Measurements from ENCODE around the gene SDHAF4.
"Not testable (repeated sequence)": the region's sequence is repeated elsewhere in the genome, so short reads cannot be mapped to it uniquely, and the experiment has no call there.

Gene SDHAF4

GRCh38 chr6:70566751-70567382 lies at the start of gene SDHAF4:
Gene SDHAF4 (plus strand): TSS chr6:70566930. CDS start chr6:70566941, 11 bp downstream.
- peak; percentile 38 for DNase-seq

- no peak for DNase-seq
Measured at GRCh38 chr6:70518723-70519122, 48.0 kb upstream of the SDHAF4 start.

DNA sequence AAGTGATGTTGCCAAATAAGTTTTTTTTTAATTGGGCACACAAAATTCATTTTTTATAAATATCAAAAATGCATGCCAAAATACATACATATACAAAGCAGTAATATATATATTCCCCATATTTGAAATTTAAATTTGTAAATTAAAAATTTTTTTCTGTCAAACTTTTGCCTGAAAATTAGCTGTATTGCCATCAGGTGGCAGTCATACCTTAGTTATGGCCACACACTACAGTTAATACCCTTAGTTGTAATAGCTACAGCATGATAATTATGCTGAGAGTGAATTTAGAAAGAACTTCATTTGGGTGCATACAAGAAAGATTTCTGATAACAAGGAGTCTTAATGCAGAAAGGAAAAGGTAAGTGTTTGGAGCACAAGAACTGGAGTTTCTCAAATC lies 46.2 kb upstream of the SDHAF4 start:
- no peak for DNase-seq

- no peak for DNase-seq
Measured at GRCh38 chr6:70524721-70525286, 41.9 kb upstream of the SDHAF4 start.

- DNase-seq: no peak
Measured at GRCh38 chr6:70527071-70527737, 39.5 kb upstream of the SDHAF4 start.

DNA sequence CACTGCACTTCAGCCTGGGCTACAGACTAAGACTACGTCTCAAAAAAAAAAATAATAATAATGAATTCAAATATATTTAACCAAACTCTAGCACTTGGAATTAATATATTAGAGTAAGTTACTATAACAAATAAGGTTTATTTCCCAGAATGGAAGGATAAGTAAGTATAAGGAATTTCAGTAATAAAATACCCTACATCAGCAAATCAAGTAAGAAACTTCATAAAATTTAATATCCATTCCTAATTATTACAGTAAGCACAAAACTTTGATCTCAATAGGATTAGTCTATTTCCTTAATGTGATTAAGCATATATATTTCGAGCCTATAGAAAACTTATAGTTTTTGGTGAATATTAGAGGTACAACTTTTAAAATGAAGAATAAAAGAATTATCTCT lies 36.7 kb upstream of the SDHAF4 start:
- DNase-seq: no peak

- no peak for DNase-seq
Measured at GRCh38 chr6:70531133-70531532, 35.6 kb upstream of the SDHAF4 start.

DNA sequence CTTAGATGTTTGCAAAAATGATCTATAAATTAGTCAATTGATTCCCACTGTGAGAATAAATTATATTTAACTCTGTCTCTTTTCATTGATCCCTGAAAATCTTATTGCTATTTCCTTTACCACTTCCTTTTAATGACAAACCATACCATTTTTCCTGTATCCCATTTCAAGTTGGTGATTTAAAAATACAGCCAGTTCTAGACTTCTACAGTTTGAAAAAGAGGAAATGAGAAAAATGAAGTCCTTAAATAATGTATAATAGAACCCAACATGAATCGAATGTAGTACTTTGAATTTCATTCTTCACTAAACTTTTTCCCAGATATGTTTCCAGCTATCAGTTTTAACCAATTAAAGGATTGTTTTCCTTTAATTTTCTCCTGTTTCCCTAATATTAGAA lies 29.5 kb upstream of the SDHAF4 start:
- DNase-seq: no peak

DNA sequence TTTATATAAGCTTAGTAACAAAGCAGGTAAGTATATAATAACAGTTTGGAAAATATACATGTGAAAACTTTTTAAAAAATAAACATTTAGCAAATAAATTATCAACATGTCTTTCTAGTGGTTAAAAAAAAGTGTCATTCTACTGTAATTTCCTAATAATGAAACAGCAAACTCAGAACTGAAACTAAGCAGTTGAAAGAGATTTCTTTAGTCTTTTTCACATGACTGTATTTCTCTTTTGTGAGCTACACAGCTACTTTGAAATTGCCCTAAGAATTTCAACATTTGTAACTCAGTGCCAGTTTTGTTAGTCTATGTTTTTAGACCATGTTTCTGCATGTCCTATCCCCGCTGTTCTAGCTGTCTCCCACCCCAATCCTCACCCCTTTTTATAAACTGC lies 28.4 kb upstream of the SDHAF4 start:
- DNase-seq: no peak

DNA sequence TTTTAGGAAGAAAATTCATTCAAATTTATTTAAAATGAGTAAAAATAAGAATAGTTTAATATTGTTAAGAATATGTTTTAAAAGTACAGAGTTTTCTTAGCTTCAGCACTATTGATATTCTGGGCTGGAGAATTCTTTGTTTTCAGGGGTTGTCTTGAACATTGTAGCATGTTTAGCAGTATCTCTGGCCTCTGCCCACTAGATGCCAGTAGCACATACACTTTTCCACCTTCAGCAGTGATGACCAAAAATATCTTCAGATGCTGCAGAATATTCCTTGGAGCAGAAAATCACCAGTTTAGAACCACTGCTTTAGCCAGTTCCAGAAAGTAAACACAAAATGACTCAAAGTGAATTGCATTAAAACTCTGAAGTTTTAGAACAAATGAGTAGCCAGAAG lies 19.4 kb upstream of the SDHAF4 start:
- no peak for DNase-seq

- DNase-seq: no peak
Measured at GRCh38 chr6:70547905-70548304, 18.8 kb upstream of the SDHAF4 start.

DNA sequence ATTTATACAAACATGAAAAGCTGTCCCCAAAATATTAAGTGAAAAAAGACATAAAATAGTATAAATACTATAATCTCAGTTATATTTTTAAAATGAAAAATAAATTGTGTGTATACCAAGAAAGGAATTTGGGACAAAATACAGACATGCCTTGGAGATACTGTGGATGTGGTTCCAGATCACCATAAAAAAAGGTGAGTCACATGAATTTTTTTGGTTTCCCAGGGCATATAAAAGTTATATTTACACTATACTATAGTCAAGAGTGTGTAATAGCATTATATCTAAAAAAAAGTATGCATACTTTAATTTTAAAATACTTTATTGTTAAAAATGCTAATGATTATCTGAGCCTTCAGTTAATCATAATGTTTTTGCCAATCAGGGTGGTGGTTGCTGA lies 17.4 kb upstream of the SDHAF4 start:
- DNase-seq: no peak

- DNase-seq: no peak
Measured at GRCh38 chr6:70551566-70551965, 15.2 kb upstream of the SDHAF4 start.

DNA sequence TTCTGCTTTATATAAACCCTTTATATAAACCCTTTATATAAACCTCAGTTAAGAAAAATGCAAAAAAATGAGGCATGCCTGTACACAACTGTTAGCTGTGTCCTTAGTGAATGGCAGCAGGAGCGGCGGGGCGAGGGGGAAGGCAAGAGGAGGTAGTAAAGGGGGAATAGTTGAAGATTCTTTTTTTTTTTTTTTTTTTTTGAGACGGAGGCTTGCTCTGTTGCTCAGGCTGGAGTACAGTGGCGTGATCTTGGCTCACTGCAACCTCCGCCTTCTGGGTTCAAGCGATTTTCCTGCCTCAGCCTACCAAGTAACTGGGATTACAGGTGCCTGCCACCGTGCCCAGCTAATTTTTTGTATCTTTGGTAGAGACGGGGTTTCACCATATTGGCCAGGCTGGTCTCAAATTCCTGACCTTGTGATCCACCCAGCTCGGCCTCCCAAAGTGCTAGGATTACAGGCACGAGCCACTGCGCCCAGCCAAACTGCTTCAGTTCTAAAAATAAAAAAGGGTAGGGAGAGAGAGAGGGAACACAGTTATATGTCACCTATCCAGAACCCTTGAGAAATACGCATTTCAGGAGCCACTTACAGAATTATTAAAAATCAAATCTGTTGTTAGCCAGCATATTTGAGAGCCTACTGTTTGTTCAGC lies 14.3 kb upstream of the SDHAF4 start:
- not testable (repeated sequence) for DNase-seq

GRCh38 chr6:70552974-70553373 lies 13.8 kb upstream of the SDHAF4 start:
- DNase-seq: no peak

DNA sequence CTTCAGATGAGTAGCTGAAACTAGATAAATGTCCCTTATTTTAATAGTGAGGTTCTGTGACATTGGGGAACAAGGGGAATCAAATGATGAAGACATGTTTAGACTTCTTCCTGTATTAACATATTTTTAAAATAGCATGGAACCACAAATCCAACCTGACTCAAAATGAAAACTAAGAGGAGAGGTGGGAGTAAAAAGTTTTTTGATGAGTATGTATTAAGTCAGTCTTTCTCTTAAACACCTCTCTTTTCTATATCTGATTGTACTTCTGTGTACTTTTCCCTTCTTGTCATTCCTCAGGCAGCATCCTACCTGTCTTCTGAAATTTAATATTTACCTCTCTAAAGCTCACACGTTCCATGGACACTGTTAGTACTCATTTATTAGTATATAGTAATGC lies 8.7 kb upstream of the SDHAF4 start:
- DNase-seq: no peak

DNA sequence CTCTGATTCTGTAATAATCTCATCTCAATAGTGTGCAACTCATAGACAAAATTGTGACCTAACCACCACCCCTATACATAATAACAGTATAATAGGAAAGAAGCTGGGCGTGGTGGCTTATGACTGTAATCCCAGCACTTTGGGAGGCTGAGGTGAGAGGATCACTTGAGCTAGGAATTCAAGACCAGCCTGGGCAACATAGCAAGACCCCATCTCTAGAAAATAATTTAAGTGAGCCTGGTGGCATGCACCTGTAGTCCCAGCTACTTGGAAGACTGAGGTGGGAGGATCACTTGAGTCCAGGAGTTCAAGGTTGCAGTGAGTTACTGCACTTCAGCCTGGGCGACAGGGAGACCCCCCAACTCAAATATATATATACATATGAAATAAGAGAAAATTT lies 4.3 kb upstream of the SDHAF4 start:
- not testable (repeated sequence) for DNase-seq

DNA sequence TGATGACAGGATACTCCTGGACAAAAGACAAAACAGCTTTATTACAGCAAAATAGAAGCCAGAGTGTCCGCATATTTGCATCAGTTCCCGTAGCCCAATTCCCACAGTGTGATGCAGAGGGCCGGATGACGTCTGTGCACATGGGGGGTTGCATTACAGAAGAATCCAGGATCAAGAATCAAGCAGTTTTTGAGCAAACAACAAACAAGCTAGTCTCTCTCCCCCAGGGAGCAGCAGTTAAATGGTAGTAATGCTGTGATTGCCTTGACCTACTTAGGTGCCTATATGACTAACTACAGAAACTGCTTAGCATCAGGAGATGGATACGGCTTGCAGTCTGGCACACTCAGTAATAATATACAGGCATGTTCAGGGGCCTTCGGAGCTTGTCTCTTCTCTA lies 3.2 kb upstream of the SDHAF4 start:
- no peak for DNase-seq

GRCh38 chr6:70574643-70575042 lies 7.9 kb downstream of the SDHAF4 start:
- DNase-seq: no peak

- DNase-seq: no peak
Measured at GRCh38 chr6:70575899-70576495, 9.3 kb downstream of the SDHAF4 start.

GRCh38 chr6:70586114-70586513 lies 19.4 kb downstream of the SDHAF4 start:
- no peak for DNase-seq

- DNase-seq: no peak
Measured at GRCh38 chr6:70590400-70590799, 23.7 kb downstream of the SDHAF4 start.

GRCh38 chr6:70592391-70593117 lies 25.8 kb downstream of the SDHAF4 start:
- no peak for DNase-seq

Measured in amniotic stem cell (primary cell).